Measurements from ENCODE around the gene TMEM98.
"Not testable (repeated sequence)": the region's sequence is repeated elsewhere in the genome, so short reads cannot be mapped to it uniquely, and the experiment has no call there.

Gene TMEM98

GRCh38 chr17:32916134-32916533 is 11.8 kb upstream of the TMEM98 start:
- no peak for DNase-seq

GRCh38 chr17:32917081-32917480 is 10.9 kb upstream of the TMEM98 start:
- no peak for DNase-seq

- DNase-seq: no peak
Measured at GRCh38 chr17:32917842-32918241, 10.1 kb upstream of the TMEM98 start.

- not testable (repeated sequence) for DNase-seq
Measured at GRCh38 chr17:32919876-32920275, 8.1 kb upstream of the TMEM98 start.

GRCh38 chr17:32920293-32920692 is 7.7 kb upstream of the TMEM98 start:
- DNase-seq: no peak

- no peak for DNase-seq
Measured at GRCh38 chr17:32921017-32921416, 6.9 kb upstream of the TMEM98 start.

GRCh38 chr17:32923905-32924304 is 4.0 kb upstream of the TMEM98 start:
- DNase-seq: not testable (repeated sequence)

- DNase-seq: no peak
Measured at GRCh38 chr17:32926183-32926582, 1.8 kb upstream of the TMEM98 start.

GRCh38 chr17:32926789-32927188 is 1.2 kb upstream of the TMEM98 start:
- DNase-seq: not testable (repeated sequence)

GRCh38 chr17:32927201-32927723 is 691 bp upstream of the TMEM98 start:
- no peak for DNase-seq

- DNase-seq: peak; percentile 81
Measured at GRCh38 chr17:32928586-32929535, 908 bp downstream of the TMEM98 start.

- DNase-seq: no peak
Measured at GRCh38 chr17:32929588-32929987, 1.6 kb downstream of the TMEM98 start.

- no peak for DNase-seq
Measured at GRCh38 chr17:32930512-32930911, 2.6 kb downstream of the TMEM98 start.

GRCh38 chr17:32931686-32932085 is 3.7 kb downstream of the TMEM98 start:
- no peak for DNase-seq

- no peak for DNase-seq
Measured at GRCh38 chr17:32933881-32934280, 5.9 kb downstream of the TMEM98 start.

GRCh38 chr17:32935726-32936125 is 7.8 kb downstream of the TMEM98 start:
- DNase-seq: no peak

GRCh38 chr17:32936186-32936893 is 8.4 kb downstream of the TMEM98 start:
- DNase-seq: peak; percentile 88

- DNase-seq: peak; percentile 95
Measured at GRCh38 chr17:32936894-32937500, 9.0 kb downstream of the TMEM98 start.

GRCh38 chr17:32940706-32941390 is 12.9 kb downstream of the TMEM98 start:
- DNase-seq: no peak

GRCh38 chr17:32941419-32942032 is 13.6 kb downstream of the TMEM98 start:
- DNase-seq: no peak

- no peak for DNase-seq
Measured at GRCh38 chr17:32943206-32943605, 15.3 kb downstream of the TMEM98 start.

- DNase-seq: peak; percentile 78
Measured at GRCh38 chr17:32943647-32944191, 15.8 kb downstream of the TMEM98 start.
